Fibroblast of lung (primary cell): ENCODE results near the gene IP6K1. TPM values are rescaled to one million over a fixed set of nuclear protein-coding genes. Genes with fewer than 3 reads are reported as not detected.

Experiments
- DNase-seq, 2 donors: peaks; one replicate each; pipeline versions ENCODE4 v3.0.0 to v3.0.0-alpha.2; 2010; ENCODE audit warnings: low read depth in 2 of 2
- H2AFZ ChIP-seq: 2 replicates; pipeline ENCODE4 v1.5.1; 2012; ENCODE audit warnings: low read length, control low read depth, inconsistent platforms
- H3K27ac ChIP-seq: 2 replicates; pipeline ENCODE4 v1.5.1; 2011; ENCODE audit warnings: low read length, control low read depth; ENCODE audit not compliant: insufficient read depth
- H3K27me3 ChIP-seq: 2 replicates; pipeline ENCODE4 v1.5.1; 2011; ENCODE audit warnings: mild to moderate bottlenecking, low read length; ENCODE audit not compliant: control insufficient read depth, insufficient read depth
- H3K36me3 ChIP-seq: 2 replicates; pipeline ENCODE4 v1.5.1; 2011; ENCODE audit warnings: low read length; ENCODE audit not compliant: control insufficient read depth, insufficient read depth
- H3K4me1 ChIP-seq: 2 replicates; pipeline ENCODE4 v1.5.1; 2011; ENCODE audit warnings: low read length; ENCODE audit not compliant: control insufficient read depth, insufficient read depth; ENCODE audit errors: extremely low read depth
- H3K4me2 ChIP-seq: 2 replicates; pipeline ENCODE4 v1.5.1; 2011; ENCODE audit warnings: low read length, control low read depth; ENCODE audit not compliant: insufficient read depth; ENCODE audit errors: extremely low read depth
- H3K4me3 ChIP-seq, 4 experiments: fragments of 200-600 bp in 1 of 4; sonication (generic) in 1 of 4; replicated peaks in 1 of 4; 2 replicates each; pipeline ENCODE4 v1.5.1; 2011 to 2016; ENCODE audit warnings: low read length in 4 of 4, low read depth in 3 of 4, mild to moderate bottlenecking in 3 of 4, control low read depth in 2 of 4, inconsistent platforms in 1 of 4, mixed read lengths in 1 of 4; ENCODE audit not compliant: insufficient read depth in 1 of 4; ENCODE audit errors: control extremely low read depth in 1 of 4
- H3K79me2 ChIP-seq: 2 replicates; pipeline ENCODE4 v1.5.1; 2012; ENCODE audit warnings: mild to moderate bottlenecking, low read length, inconsistent platforms; ENCODE audit not compliant: control insufficient read depth, insufficient read depth
- H3K9ac ChIP-seq: 2 replicates; pipeline ENCODE4 v1.5.1; 2011; ENCODE audit warnings: mild to moderate bottlenecking, low read length, control low read depth; ENCODE audit not compliant: insufficient read depth
- H3K9me3 ChIP-seq: 2 replicates; pipeline ENCODE4 v1.5.1; 2012; ENCODE audit warnings: low read depth, low read length; ENCODE audit not compliant: control insufficient read depth, insufficient read depth
- H4K20me1 ChIP-seq: 2 replicates; pipeline ENCODE4 v1.5.1; 2011; ENCODE audit warnings: low read length; ENCODE audit not compliant: control insufficient read depth, insufficient read depth; ENCODE audit errors: extremely low read depth
- EZH2 ChIP-seq: IDR thresholded peaks from 2 replicates; pipeline ENCODE4 v1.5.1; 2012; ENCODE audit warnings: low read length, control low read depth, mild to moderate bottlenecking; ENCODE audit errors: missing control alignments
- polyA plus RNA-seq, 2 donors: library from polyadenylated mRNA; depleted of rRNA in 1 of 2; stranded (reverse) in 1 of 2; unstranded in 1 of 2; fragments of >200 nt; gene quantifications; 2 replicates each; pipeline ENCODE4 v1.2.1, GENCODE V29; 2011 to 2012; ENCODE audit warnings: missing spikeins in 1 of 2
- total RNA-seq: library from RNA; depleted of rRNA; stranded (reverse); fragments of >200 nt; gene quantifications from 2 replicates; pipeline ENCODE4 v1.2.1, GENCODE V29; 2014
- TF ChIP-seq, protein P1 (sequence below), 2 donors: IDR thresholded peaks in 1 of 2; conservative IDR thresholded peaks in 1 of 2; 1 replicate in 1 of 2; 2 replicates in 1 of 2; pipeline ENCODE4 v1.5.1; 2011 to 2012; ENCODE audit warnings: low read length in 2 of 2, control low read depth in 1 of 2, inconsistent platforms in 1 of 2, low read depth in 1 of 2, mild to moderate bottlenecking in 1 of 2

Gene IP6K1
- total and polyA plus RNA-seq, 2 donors (not counting 1 experiment from before 2014, with no cell fraction given): 30.2 to 45.4 TPM

DNA sequence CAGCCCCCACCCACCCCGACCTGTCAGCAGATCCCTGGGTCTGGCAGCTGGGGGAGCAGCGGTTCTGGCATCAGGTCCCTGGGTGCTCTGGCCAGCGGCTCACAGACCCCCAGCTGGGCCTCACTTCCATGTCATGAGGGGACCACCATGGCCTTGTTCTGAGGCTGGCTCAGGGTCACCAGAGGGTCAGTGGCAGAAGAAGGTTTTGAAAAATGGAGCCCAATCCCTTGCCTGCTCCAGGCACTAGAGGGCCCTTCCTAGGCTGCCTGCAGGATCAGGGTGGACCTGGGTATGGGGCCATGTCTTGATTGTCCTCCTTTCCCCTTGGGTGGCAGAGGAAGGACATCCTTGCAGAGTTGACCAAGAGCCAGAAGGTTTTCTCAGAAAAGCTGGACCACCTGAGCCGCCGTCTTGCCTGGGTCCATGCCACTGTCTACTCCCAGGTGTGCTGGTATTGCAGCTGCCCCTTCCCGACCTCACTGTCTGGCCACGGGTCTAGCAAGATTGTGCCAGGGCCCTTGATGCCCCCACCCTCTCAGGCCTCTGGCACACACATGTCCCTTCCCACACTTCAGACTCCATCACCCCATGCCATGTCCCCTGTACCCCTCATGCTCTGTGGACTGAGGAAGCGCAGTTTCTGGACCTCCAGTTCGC lies 79.8 kb downstream of the IP6K1 start:
- Histone ChIP-seq H3K4me3 (no peak overlapping the region), H3K9me3 (no peaks in the 10 kb centered on the region), H3K79me2 (no peaks in the 10 kb centered on the region), H2AFZ (no peak overlapping the region), H3K4me2 (no peak overlapping the region), H3K4me1 (no peaks in the 10 kb centered on the region), H3K27me3 (no peaks in the 10 kb centered on the region), H3K27ac (no peak overlapping the region), H3K36me3 (peaks cover 7% of the 10 kb centered on the region), H3K9ac (no peak overlapping the region), H4K20me1 (peaks cover 2% of the 10 kb centered on the region)
- TF ChIP-seq, protein P1, sequence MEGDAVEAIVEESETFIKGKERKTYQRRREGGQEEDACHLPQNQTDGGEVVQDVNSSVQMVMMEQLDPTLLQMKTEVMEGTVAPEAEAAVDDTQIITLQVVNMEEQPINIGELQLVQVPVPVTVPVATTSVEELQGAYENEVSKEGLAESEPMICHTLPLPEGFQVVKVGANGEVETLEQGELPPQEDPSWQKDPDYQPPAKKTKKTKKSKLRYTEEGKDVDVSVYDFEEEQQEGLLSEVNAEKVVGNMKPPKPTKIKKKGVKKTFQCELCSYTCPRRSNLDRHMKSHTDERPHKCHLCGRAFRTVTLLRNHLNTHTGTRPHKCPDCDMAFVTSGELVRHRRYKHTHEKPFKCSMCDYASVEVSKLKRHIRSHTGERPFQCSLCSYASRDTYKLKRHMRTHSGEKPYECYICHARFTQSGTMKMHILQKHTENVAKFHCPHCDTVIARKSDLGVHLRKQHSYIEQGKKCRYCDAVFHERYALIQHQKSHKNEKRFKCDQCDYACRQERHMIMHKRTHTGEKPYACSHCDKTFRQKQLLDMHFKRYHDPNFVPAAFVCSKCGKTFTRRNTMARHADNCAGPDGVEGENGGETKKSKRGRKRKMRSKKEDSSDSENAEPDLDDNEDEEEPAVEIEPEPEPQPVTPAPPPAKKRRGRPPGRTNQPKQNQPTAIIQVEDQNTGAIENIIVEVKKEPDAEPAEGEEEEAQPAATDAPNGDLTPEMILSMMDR (conservative IDR thresholded peaks at IDR 0.05 in 1 of 2, IDR thresholded peaks at IDR 0.05 in 1 of 2; ENCODE audit: low read depth in 1 of 2, low read length in 2 of 2): no peak
- TF ChIP-seq EZH2: no peak
- DNase-seq: no peak

DNA sequence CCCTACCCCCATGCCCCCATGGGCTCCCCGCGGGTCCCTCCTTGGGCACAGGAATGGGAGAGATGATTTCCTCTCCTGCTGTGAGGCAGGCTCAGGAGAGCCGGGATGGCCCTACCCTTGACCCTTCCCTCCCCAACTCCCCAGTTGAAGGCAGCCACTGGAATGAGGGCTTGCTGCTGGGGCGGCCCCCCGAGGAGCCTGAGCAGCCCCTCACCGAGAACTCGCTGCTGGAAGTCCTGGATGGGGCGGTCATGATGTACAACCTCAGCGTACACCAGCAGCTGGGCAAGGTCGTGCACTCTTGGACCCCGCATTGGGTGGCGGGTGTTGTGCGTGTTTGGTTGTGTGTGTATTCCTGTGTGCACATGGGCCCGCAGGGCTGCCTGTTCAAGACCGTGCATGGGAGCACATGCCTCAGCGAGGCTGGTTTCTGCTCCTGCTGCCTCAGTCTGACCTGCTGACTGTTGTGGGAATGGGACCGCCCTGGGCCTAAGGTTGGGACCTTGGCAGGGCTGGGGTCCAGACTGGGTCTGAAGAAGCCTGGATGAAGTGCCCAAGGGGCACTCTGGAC lies 80.9 kb downstream of the IP6K1 start:
- H3K9me3 ChIP-seq: no peaks in the 10 kb centered on the region
- no peak for DNase-seq

DNA sequence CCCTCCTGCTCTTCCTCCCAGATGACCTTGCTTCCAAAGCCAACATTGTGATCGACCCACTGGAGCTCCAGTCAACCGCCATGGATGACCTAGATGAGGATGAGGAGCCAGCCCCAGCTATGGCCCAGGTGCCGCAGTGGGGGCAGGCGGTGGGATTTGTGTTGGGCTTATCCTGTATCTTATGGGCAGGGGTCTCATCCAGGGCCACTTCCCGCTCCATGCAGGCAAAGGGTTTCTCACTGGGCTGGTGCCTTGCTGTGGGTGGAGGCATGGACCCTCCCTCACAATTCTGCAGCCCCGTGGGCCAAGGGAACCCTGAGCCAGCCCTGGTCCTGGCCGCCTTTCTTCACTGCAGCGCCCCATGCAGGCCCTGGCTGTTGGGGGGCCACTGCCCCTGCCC lies 81.7 kb downstream of the IP6K1 start:
- no peak overlapping the region for H2AFZ ChIP-seq
- no peak overlapping the region for H3K9ac ChIP-seq
- H3K27ac ChIP-seq: no peak overlapping the region
- no peak overlapping the region for H3K4me3 ChIP-seq
- no peaks in the 10 kb centered on the region for H3K79me2 ChIP-seq
- DNase-seq: no peak
- TF ChIP-seq, protein P1 (conservative IDR thresholded peaks at IDR 0.05 in 1 of 2, IDR thresholded peaks at IDR 0.05 in 1 of 2; ENCODE audit: low read depth in 1 of 2, low read length in 2 of 2): no peak
- TF ChIP-seq EZH2: no peak
- no peaks in the 10 kb centered on the region for H3K4me1 ChIP-seq
- H3K36me3 ChIP-seq: peaks cover 7% of the 10 kb centered on the region
- no peaks in the 10 kb centered on the region for H3K27me3 ChIP-seq
- H3K4me2 ChIP-seq: no peak overlapping the region
- H4K20me1 ChIP-seq: peaks cover 2% of the 10 kb centered on the region
- H3K9me3 ChIP-seq: no peaks in the 10 kb centered on the region

More for the DNA sequence above, 80.9 kb downstream of the IP6K1 start:
- Histone ChIP-seq H4K20me1 (peaks cover 2% of the 10 kb centered on the region), H3K4me2 (no peak overlapping the region), H2AFZ (no peak overlapping the region), H3K9ac (no peak overlapping the region), H3K4me3 (no peak overlapping the region), H3K27ac (no peak overlapping the region), H3K36me3 (peaks cover 7% of the 10 kb centered on the region), H3K4me1 (no peaks in the 10 kb centered on the region), H3K79me2 (no peaks in the 10 kb centered on the region), H3K27me3 (no peaks in the 10 kb centered on the region)
- TF ChIP-seq EZH2: no peak
- TF ChIP-seq, protein P1 (conservative IDR thresholded peaks at IDR 0.05 in 1 of 2, IDR thresholded peaks at IDR 0.05 in 1 of 2; ENCODE audit: low read depth in 1 of 2, low read length in 2 of 2): no peak
